Right atrium auricular region (tissue), 2 donors: ENCODE results near the gene HS6ST2. TPM values are rescaled to one million over a fixed set of nuclear protein-coding genes. Genes with fewer than 3 reads are reported as not detected.
"Not testable (repeated sequence)": the region's sequence is repeated elsewhere in the genome, so short reads cannot be mapped to it uniquely, and the experiment has no call there.

ENCODE experiments used
- DNase-seq: peaks from one replicate; pipeline ENCODE4 v3.0.0-alpha.2; 2019; ENCODE audit warnings: low spot score
- H3K27ac ChIP-seq, 2 donors: fragments of 200-600 bp; sonication (generic); 1 replicate in 1 of 2; 2 replicates in 1 of 2; pipeline ENCODE4 v1.5.1; 2016 to 2019
- H3K27me3 ChIP-seq, 2 donors: fragments of 200-600 bp; sonication (generic); one replicate each; pipeline versions ENCODE4 v1.5.1 to v1.6.0; 2017 to 2019
- H3K36me3 ChIP-seq: fragments of 200-600 bp; sonication (generic); one replicate; pipeline ENCODE4 v1.5.1; 2016
- H3K4me1 ChIP-seq, 2 donors: fragments of 200-600 bp; sonication (generic); one replicate each; pipeline versions ENCODE4 v1.5.1 to v1.6.0; 2017 to 2019
- H3K4me3 ChIP-seq, 2 donors: fragments of 200-600 bp; sonication (generic); 1 replicate in 1 of 2; 2 replicates in 1 of 2; pipeline ENCODE4 v1.5.1; 2017 to 2019; ENCODE audit warnings: mild to moderate bottlenecking in 1 of 2, moderate library complexity in 1 of 2
- H3K9me3 ChIP-seq, 2 donors: fragments of 200-600 bp; sonication (generic); one replicate each; pipeline ENCODE4 v1.5.1; 2019
- CTCF ChIP-seq, 2 donors: fragments of 200-600 bp; sonication (generic); IDR thresholded peaks; one replicate each; pipeline ENCODE4 v1.5.1; 2019; ENCODE audit warnings: antibody characterized with exemption in 2 of 2
- total RNA-seq, 2 donors: library from RNA; depleted of rRNA; stranded (reverse); fragments of >200 nt; gene quantifications; one replicate each; pipeline ENCODE4 v1.1.0, GENCODE V29; 2016

HS6ST2 gene
- total RNA-seq, 2 donors from 2014 or later, result 0.26 to 0.39 TPM

- H3K4me3 ChIP-seq, result no peak overlapping the region
- H3K27me3 ChIP-seq, result no peaks in the 10 kb centered on the region
- no peak for TF ChIP-seq CTCF (IDR thresholded peaks at IDR 0.05)
- no peak for DNase-seq
- H3K4me1 ChIP-seq, result no peaks in the 10 kb centered on the region
- H3K36me3 ChIP-seq, result no peaks in the 10 kb centered on the region
- no peaks in the 10 kb centered on the region for H3K9me3 ChIP-seq
- H3K27ac ChIP-seq, result no peak overlapping the region
Observed at GRCh38 chrX:132986556-132986955, 28.1 kb upstream of the HS6ST2 start.

GRCh38 chrX:132984058-132984650 is 25.7 kb upstream of the HS6ST2 start:
- H3K27ac ChIP-seq, result no peak overlapping the region
- no peak overlapping the region for H3K4me3 ChIP-seq
- TF ChIP-seq CTCF (IDR thresholded peaks at IDR 0.05), result no peak
- no peak for DNase-seq
- no peaks in the 10 kb centered on the region for H3K36me3 ChIP-seq
- no peaks in the 10 kb centered on the region for H3K4me1 ChIP-seq
- H3K27me3 ChIP-seq, result no peaks in the 10 kb centered on the region
- peaks cover 0 to 3% of the 10 kb centered on the region in 2 donors for H3K9me3 ChIP-seq

- Histone ChIP-seq H3K4me1 (no peaks in the 10 kb centered on the region), H3K9me3 (peaks cover 0 to 3% of the 10 kb centered on the region in 2 donors), H3K4me3 (no peak overlapping the region), H3K27ac (no peak overlapping the region), H3K36me3 (no peaks in the 10 kb centered on the region), H3K27me3 (no peaks in the 10 kb centered on the region)
- no peak for TF ChIP-seq CTCF (IDR thresholded peaks at IDR 0.05)
- DNase-seq, result no peak
Observed at GRCh38 chrX:132983496-132983895, 25.1 kb upstream of the HS6ST2 start.

- not testable (repeated sequence) for H3K4me1 ChIP-seq, H3K36me3 ChIP-seq, H3K4me3 ChIP-seq, H3K27ac ChIP-seq, DNase-seq, H3K9me3 ChIP-seq, H3K27me3 ChIP-seq
Observed at GRCh38 chrX:132980035-132980434, 21.6 kb upstream of the HS6ST2 start.

GRCh38 chrX:132968296-132968949 is 10.0 kb upstream of the HS6ST2 start:
- Histone ChIP-seq H3K27me3 (peaks cover 0 to 4% of the 10 kb centered on the region in 2 donors), H3K36me3 (no peaks in the 10 kb centered on the region), H3K9me3 (no peaks in the 10 kb centered on the region), H3K4me3 (no peak overlapping the region), H3K4me1 (no peaks in the 10 kb centered on the region), H3K27ac (no peak overlapping the region)
- DNase-seq, result no peak
- no peak for TF ChIP-seq CTCF (IDR thresholded peaks at IDR 0.05)

- Histone ChIP-seq H3K36me3 (no peaks in the 10 kb centered on the region), H3K4me1 (no peaks in the 10 kb centered on the region), H3K4me3 (no peak overlapping the region), H3K27ac (no peak overlapping the region), H3K27me3 (peaks cover 0 to 4% of the 10 kb centered on the region in 2 donors), H3K9me3 (no peaks in the 10 kb centered on the region)
- no peak for TF ChIP-seq CTCF (IDR thresholded peaks at IDR 0.05)
- DNase-seq, result no peak
Observed at GRCh38 chrX:132967049-132967448, 8.6 kb upstream of the HS6ST2 start.
